Tibial nerve (tissue), 4 donors: Measurements from ENCODE around the gene POLR2B.

ENCODE experiments used
- CTCF ChIP-seq, 5 experiments: fragments of 200-600 bp in 3 of 5; fragments of 450-650 bp in 2 of 5; sonication (generic) in 3 of 5; IDR thresholded peaks; one replicate each; pipeline ENCODE4 v1.5.1; 2016 to 2019; ENCODE audit warnings: antibody characterized with exemption in 5 of 5, mild to moderate bottlenecking in 3 of 5, moderate library complexity in 2 of 5
- EP300 ChIP-seq, 2 donors: sonication (generic); formaldehyde crosslinking; IDR thresholded peaks; one replicate each; pipeline ENCODE4 v1.6.1; 2017; ENCODE audit warnings: antibody characterized with exemption in 2 of 2, mild to moderate bottlenecking in 1 of 2
- POLR2A ChIP-seq, 2 donors: fragments of 450-650 bp; IDR thresholded peaks; one replicate each; pipeline ENCODE4 v1.6.1; 2017; ENCODE audit warnings: antibody characterized with exemption in 2 of 2, mild to moderate bottlenecking in 2 of 2, moderate library complexity in 2 of 2

GRCh38 chr4:56977321-56978012, 1.2 kb upstream of the POLR2B start, which contains the start of gene NOA1:
- TF ChIP-seq CTCF (IDR thresholded peaks at IDR 0.05) (peak in 1 of 5 experiments; percentile 6), EP300 (IDR thresholded peaks at IDR 0.05) (peak; percentile 54 to 93), POLR2A (IDR thresholded peaks at IDR 0.05) (peak; percentile 37 to 70)
